SJSA1 (cell line): Measurements from ENCODE around the gene PSME4. TPM values are rescaled to one million over a fixed set of nuclear protein-coding genes. Genes with fewer than 3 reads are reported as not detected.
"Not testable (repeated sequence)": the region's sequence is repeated elsewhere in the genome, so short reads cannot be mapped to it uniquely, and the experiment has no call there.

ENCODE experiments used
- DNase-seq, 2 experiments: peaks; one replicate each; pipeline ENCODE4 v3.0.0-alpha.2; 2015 to 2020; ENCODE audit warnings: low spot score in 2 of 2, low read depth in 1 of 2
- H3K27ac ChIP-seq: fragments of 250-450 bp; sonication (Bioruptor Pico); 2 replicates; pipeline ENCODE4 v1.5.1; 2020; ENCODE audit warnings: mild to moderate bottlenecking, moderate library complexity
- H3K27me3 ChIP-seq: fragments of 250-450 bp; sonication (Bioruptor Pico); replicated peaks from 2 replicates; pipeline ENCODE4 v1.5.1; 2020; ENCODE audit warnings: mild to moderate bottlenecking, moderate library complexity
- H3K36me3 ChIP-seq: fragments of 250-450 bp; sonication (Bioruptor Pico); 2 replicates; pipeline ENCODE4 v1.5.1; 2020; ENCODE audit warnings: mild to moderate bottlenecking
- H3K4me1 ChIP-seq: fragments of 250-450 bp; sonication (Bioruptor Pico); replicated peaks from 2 replicates; pipeline ENCODE4 v1.6.1; 2021; ENCODE audit warnings: mild to moderate bottlenecking
- H3K4me3 ChIP-seq: fragments of 250-450 bp; sonication (Bioruptor Pico); 2 replicates; pipeline ENCODE4 v1.5.1; 2020; ENCODE audit warnings: mild to moderate bottlenecking
- H3K9me3 ChIP-seq: fragments of 250-450 bp; sonication (Bioruptor Pico); replicated peaks from 2 replicates; pipeline ENCODE4 v1.5.1; 2020; ENCODE audit warnings: mild to moderate bottlenecking
- total RNA-seq: library from RNA; depleted of rRNA; stranded (reverse); fragments of >200 nt; shearing (Covaris generic); gene quantifications from 2 replicates; pipeline ENCODE4 v1.2.3, GENCODE V29; 2014

Gene PSME4
- total RNA-seq, 1 experiment from 2014 or later = 44.9 TPM

DNA sequence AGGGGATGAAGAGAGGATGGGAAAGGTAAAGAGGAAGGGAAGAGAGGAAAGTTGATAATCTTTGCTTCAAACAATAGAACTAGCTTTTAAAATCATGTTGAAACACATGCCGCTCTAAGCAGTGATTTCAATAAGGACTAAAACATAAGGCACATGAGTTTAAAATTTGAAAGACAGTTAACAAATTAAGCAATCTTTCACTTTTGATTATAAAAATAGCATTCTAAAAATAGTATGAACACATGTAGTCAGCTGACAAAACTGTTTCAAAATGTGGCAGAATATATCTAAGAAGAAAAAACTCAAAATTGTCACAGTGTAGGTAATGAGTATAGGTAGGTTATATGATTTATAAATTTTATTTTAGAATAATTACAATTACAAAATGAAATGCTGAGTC lies 25.3 kb downstream of the PSME4 start:
- H3K27ac ChIP-seq = no peak overlapping the region
- no peak overlapping the region for H3K4me3 ChIP-seq
- no peaks in the 10 kb centered on the region for H3K4me1 ChIP-seq
- no peak for DNase-seq
- no peaks in the 10 kb centered on the region for H3K9me3 ChIP-seq
- peaks cover 60% of the 10 kb centered on the region for H3K36me3 ChIP-seq
- no peaks in the 10 kb centered on the region for H3K27me3 ChIP-seq

DNA sequence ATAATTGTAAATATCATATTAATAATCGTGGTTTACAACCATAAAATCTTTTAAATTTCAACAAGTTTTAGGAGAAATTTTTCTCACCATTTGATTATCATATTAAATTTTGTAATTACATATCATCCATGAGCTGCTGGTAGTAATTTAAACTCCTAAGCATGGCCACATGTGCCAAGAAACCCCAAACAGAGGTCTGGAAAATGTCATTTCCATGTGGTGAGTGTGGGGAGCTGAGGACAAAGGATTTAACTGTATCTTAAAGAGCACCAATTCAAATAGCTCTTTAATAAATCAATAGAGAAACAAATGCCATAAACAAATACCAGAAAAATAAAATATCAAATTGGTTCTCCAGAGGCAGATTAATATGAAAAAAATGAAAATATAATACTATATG lies 26.3 kb downstream of the PSME4 start:
- no peaks in the 10 kb centered on the region for H3K4me1 ChIP-seq
- no peak overlapping the region for H3K4me3 ChIP-seq
- no peaks in the 10 kb centered on the region for H3K9me3 ChIP-seq
- peaks cover 66% of the 10 kb centered on the region for H3K36me3 ChIP-seq
- no peak for DNase-seq
- H3K27ac ChIP-seq = no peak overlapping the region
- no peaks in the 10 kb centered on the region for H3K27me3 ChIP-seq

DNA sequence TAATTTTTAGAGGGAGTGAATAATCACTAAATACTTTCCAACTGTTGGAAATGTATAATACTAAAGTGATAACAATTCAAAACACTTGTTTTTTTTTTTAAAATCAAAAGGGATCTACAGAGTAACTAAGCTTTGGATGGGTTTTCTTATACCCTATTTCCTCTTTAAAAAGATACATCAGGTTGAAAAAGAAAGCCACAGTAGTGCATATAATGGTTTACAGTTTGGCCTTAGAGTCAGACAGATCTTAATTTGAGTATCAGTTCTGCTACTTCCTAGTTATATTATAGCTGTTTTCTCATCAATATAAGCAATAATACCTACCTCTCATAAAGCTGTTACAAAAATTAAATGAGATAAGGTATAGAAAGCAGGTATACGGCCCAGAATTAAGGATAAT lies 28.5 kb downstream of the PSME4 start:
- Histone ChIP-seq H3K36me3 (peaks cover 69% of the 10 kb centered on the region), H3K27me3 (no peaks in the 10 kb centered on the region), H3K4me1 (no peaks in the 10 kb centered on the region), H3K27ac (no peak overlapping the region), H3K4me3 (no peak overlapping the region), H3K9me3 (no peaks in the 10 kb centered on the region)
- DNase-seq = no peak

DNA sequence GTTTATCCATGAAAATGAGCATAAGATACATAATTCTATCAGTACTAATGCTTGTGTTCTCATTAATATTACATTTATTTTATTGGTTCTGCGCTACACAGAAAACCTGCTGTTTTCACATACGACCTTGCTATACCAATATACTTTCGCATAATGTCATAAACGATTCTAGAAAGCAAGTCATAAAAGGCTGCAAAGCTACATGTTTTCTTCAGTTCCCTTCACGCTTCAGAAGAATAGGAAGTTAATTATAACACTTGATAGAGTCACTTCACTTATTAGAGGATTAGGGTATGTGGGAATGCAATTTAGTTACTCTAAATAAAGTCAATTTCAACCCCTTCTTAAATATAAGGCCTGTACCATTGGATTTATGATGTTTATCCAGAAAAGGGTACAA lies 29.0 kb downstream of the PSME4 start:
- peaks cover 70% of the 10 kb centered on the region for H3K36me3 ChIP-seq
- H3K9me3 ChIP-seq = no peaks in the 10 kb centered on the region
- no peaks in the 10 kb centered on the region for H3K27me3 ChIP-seq
- H3K4me3 ChIP-seq = no peak overlapping the region
- H3K4me1 ChIP-seq = no peaks in the 10 kb centered on the region
- H3K27ac ChIP-seq = no peak overlapping the region
- DNase-seq = no peak

GRCh38 chr2:53939656-53940055 lies 31.1 kb downstream of the PSME4 start:
- H3K36me3 ChIP-seq = peaks cover 74% of the 10 kb centered on the region
- no peaks in the 10 kb centered on the region for H3K4me1 ChIP-seq
- DNase-seq = no peak
- no peaks in the 10 kb centered on the region for H3K27me3 ChIP-seq
- no peaks in the 10 kb centered on the region for H3K9me3 ChIP-seq
- no peak overlapping the region for H3K27ac ChIP-seq
- no peak overlapping the region for H3K4me3 ChIP-seq

DNA sequence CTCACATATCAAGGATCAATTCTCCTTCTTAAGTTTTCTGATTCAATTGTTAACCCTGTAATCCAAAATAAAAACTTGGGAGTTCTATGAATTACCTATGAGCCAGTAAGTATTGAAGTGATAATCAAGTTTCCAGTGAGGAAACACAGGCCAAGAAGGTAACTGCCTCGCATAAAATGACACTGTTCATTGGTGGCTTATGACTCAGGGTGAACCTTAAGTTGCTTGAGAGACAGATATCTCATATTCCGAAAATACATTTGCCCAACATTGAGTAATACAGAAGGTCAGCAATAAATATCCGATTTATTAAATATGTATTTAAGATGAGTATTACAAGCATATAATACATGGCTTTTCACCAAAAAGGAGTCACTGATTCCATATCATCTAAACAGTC lies 31.9 kb downstream of the PSME4 start:
- no peaks in the 10 kb centered on the region for H3K4me1 ChIP-seq
- no peak for DNase-seq
- H3K27me3 ChIP-seq = no peaks in the 10 kb centered on the region
- H3K36me3 ChIP-seq = peaks cover 79% of the 10 kb centered on the region
- H3K27ac ChIP-seq = no peak overlapping the region
- H3K9me3 ChIP-seq = no peaks in the 10 kb centered on the region
- no peak overlapping the region for H3K4me3 ChIP-seq

GRCh38 chr2:53933329-53933728 lies 37.5 kb downstream of the PSME4 start:
- Histone ChIP-seq H3K36me3 (peaks cover 88% of the 10 kb centered on the region), H3K27me3 (no peaks in the 10 kb centered on the region), H3K9me3 (no peaks in the 10 kb centered on the region), H3K4me1 (no peaks in the 10 kb centered on the region), H3K27ac (no peak overlapping the region), H3K4me3 (no peak overlapping the region)
- no peak for DNase-seq

DNA sequence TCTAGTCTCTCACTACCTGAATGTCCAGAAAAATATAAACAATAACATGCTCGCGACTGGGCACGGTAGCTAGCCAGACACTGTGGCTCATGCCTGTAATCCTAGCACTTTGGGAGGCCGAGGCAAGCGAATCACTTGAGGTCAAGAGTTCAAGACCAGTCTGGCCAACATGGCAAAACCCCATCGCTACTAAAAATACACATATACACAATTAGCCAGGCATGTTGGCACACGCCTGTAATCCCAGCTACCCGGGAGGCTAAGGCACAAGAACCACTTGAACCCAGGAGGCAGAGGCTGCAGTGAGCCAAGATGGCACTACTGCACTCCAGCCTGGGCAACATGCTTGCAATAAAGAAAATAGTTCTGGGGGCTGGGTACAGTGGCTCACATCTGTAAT lies 44.5 kb downstream of the PSME4 start:
- H3K9me3 ChIP-seq, H3K27ac ChIP-seq, H3K4me1 ChIP-seq, H3K27me3 ChIP-seq, H3K4me3 ChIP-seq: not testable (repeated sequence)
- peaks cover 77% of the 10 kb centered on the region for H3K36me3 ChIP-seq
- peak in 1 of 2 experiments; percentile 2 for DNase-seq

GRCh38 chr2:53913721-53914120 lies 57.1 kb downstream of the PSME4 start:
- DNase-seq = no peak
- Histone ChIP-seq H3K36me3 (peaks cover 51% of the 10 kb centered on the region), H3K27me3 (no peaks in the 10 kb centered on the region), H3K9me3 (no peaks in the 10 kb centered on the region), H3K4me1 (no peaks in the 10 kb centered on the region), H3K4me3 (no peak overlapping the region), H3K27ac (no peak overlapping the region)

DNA sequence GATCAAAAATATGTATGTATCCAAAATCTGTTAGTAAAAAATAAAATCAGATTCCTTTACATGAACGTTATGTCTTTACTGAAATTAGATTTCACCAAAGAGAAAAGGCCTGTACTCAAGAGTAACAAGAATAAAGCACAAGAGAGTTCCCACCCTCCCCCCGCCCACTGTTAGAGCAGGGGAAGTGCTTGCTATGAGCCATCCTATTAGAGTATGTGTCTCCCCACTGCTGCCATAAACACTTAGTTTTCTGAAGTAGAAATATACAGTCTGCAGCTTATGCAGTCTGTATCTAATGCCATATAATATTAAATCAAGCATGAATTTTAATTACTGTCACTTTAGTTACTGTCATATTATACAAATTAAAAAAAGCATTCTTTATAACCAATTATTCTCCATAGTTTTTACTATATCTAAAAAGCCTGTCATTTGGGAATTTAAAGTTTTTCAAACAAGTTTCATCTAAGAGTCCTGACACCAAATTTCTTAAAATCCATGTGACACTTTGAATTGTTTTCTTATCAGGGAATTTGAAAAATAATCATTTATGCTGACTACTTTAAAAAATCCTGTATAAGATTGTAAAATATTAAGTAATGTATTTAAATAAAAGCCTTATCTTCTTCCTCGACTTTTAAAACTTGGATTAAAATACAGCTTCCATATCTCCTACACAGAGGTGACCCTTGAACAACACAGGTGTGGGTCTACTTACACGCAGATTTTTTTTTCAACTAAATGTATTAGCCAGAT lies 59.2 kb downstream of the PSME4 start:
- Histone ChIP-seq H3K4me1 (no peaks in the 10 kb centered on the region), H3K27me3 (no peaks in the 10 kb centered on the region), H3K4me3 (no peak overlapping the region), H3K27ac (no peak overlapping the region), H3K9me3 (no peaks in the 10 kb centered on the region), H3K36me3 (peaks cover 55% of the 10 kb centered on the region)
- DNase-seq = no peak

- no peaks in the 10 kb centered on the region for H3K9me3 ChIP-seq
- no peak overlapping the region for H3K4me3 ChIP-seq
- no peak for DNase-seq
- H3K4me1 ChIP-seq = no peaks in the 10 kb centered on the region
- H3K36me3 ChIP-seq = peaks cover 71% of the 10 kb centered on the region
- H3K27me3 ChIP-seq = no peaks in the 10 kb centered on the region
- H3K27ac ChIP-seq = no peak overlapping the region
These were observed 63.2 kb downstream of the PSME4 start for GRCh38 chr2:53907582-53907981.

- no peaks in the 10 kb centered on the region for H3K4me1 ChIP-seq
- H3K4me3 ChIP-seq = no peak overlapping the region
- H3K9me3 ChIP-seq = no peaks in the 10 kb centered on the region
- no peak overlapping the region for H3K27ac ChIP-seq
- no peak for DNase-seq
- H3K27me3 ChIP-seq = no peaks in the 10 kb centered on the region
- peaks cover 90% of the 10 kb centered on the region for H3K36me3 ChIP-seq
These were observed 65.4 kb downstream of the PSME4 start for GRCh38 chr2:53905396-53905795.

GRCh38 chr2:53903011-53903410 lies 67.8 kb downstream of the PSME4 start:
- H3K27me3 ChIP-seq = no peaks in the 10 kb centered on the region
- H3K27ac ChIP-seq = no peak overlapping the region
- H3K9me3 ChIP-seq = no peaks in the 10 kb centered on the region
- H3K36me3 ChIP-seq = peaks cover 92% of the 10 kb centered on the region
- H3K4me1 ChIP-seq = no peaks in the 10 kb centered on the region
- H3K4me3 ChIP-seq = no peak overlapping the region
- DNase-seq = no peak

GRCh38 chr2:53901192-53901591 lies 69.6 kb downstream of the PSME4 start:
- Histone ChIP-seq H3K27ac (no peak overlapping the region), H3K27me3 (no peaks in the 10 kb centered on the region), H3K4me3 (no peak overlapping the region), H3K9me3 (no peaks in the 10 kb centered on the region), H3K4me1 (no peaks in the 10 kb centered on the region), H3K36me3 (peaks cover 92% of the 10 kb centered on the region)
- DNase-seq = no peak

DNA sequence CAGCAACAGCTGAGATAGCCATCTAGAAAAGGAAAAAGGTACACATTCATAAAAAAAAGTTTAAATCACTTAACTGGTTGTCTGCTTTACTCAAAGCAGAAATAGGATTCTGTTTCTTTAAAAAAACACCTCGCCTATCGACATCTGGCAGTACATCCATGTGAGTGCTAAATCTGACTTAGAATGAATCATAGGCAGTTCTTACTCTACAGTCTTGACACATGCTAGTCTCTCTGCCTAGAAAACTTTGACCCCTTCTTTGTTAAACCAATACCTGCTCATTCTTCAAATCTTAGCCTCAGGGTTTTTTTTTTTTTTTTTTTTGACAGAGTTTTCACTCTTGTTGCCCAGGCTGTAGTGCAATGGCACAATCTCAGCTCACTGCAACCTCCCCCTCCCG lies 73.9 kb downstream of the PSME4 start:
- no peaks in the 10 kb centered on the region for H3K9me3 ChIP-seq
- no peaks in the 10 kb centered on the region for H3K27me3 ChIP-seq
- H3K4me1 ChIP-seq = no peaks in the 10 kb centered on the region
- no peak overlapping the region for H3K4me3 ChIP-seq
- DNase-seq = no peak
- peaks cover 91% of the 10 kb centered on the region for H3K36me3 ChIP-seq
- no peak overlapping the region for H3K27ac ChIP-seq
